Liver (tissue), 3 donors: ENCODE data around the gene MKKS.

Experiments
- ATF3 ChIP-seq: IDR thresholded peaks from 2 replicates; pipeline ENCODE4 v1.6.1; 2016; ENCODE audit warnings: antibody characterized with exemption
- CTCF ChIP-seq: fragments of 150-350 bp; IDR thresholded peaks from 2 replicates; pipeline ENCODE4 v1.5.1; 2017; ENCODE audit warnings: improper control_type of control experiment, low read depth, low read length; ENCODE audit not compliant: missing input control
- MAX ChIP-seq: IDR thresholded peaks from 2 replicates; pipeline ENCODE4 v1.6.1; 2016; ENCODE audit warnings: antibody characterized with exemption
- donor health status: healthy.
- donor health status: healthy.

- TF ChIP-seq MAX, result no peak
- TF ChIP-seq CTCF, result no peak
- no peak for TF ChIP-seq ATF3
These were observed 44.2 kb upstream of the MKKS start for GRCh38 chr20:10478205-10478604.
